Ascending aorta (tissue), 2 donors: ENCODE measurements around the gene SH2D1A. TPM values are rescaled to one million over a fixed set of nuclear protein-coding genes. Genes with fewer than 3 reads are reported as not detected.
"Not testable (repeated sequence)": the region's sequence is repeated elsewhere in the genome, so short reads cannot be mapped to it uniquely, and the experiment has no call there.

Experiments used
- DNase-seq, 2 donors: peaks; one replicate each; pipeline ENCODE4 v3.0.0-alpha.2; 2019; ENCODE audit warnings: low spot score in 2 of 2
- H3K27ac ChIP-seq, 2 donors: fragments of 200-600 bp; sonication (generic); one replicate each; pipeline ENCODE4 v1.5.1; 2016 to 2017; ENCODE audit warnings: mild to moderate bottlenecking in 1 of 2
- H3K27me3 ChIP-seq: fragments of 200-600 bp; sonication (generic); one replicate; pipeline ENCODE4 v1.5.1; 2017
- H3K36me3 ChIP-seq, 2 donors: fragments of 200-600 bp; sonication (generic); one replicate each; pipeline ENCODE4 v1.5.1; 2016
- H3K4me1 ChIP-seq, 2 donors: fragments of 200-600 bp; sonication (generic); one replicate each; pipeline ENCODE4 v1.5.1; 2016 to 2017; ENCODE audit warnings: mild to moderate bottlenecking in 1 of 2
- H3K4me3 ChIP-seq, 2 donors: fragments of 200-600 bp; sonication (generic); one replicate each; pipeline ENCODE4 v1.5.1; 2016 to 2017; ENCODE audit warnings: mild to moderate bottlenecking in 1 of 2
- H3K9me3 ChIP-seq, 2 donors: fragments of 200-600 bp; sonication (generic); one replicate each; pipeline ENCODE4 v1.5.1; 2016
- CTCF ChIP-seq, 3 experiments: fragments of 200-600 bp in 2 of 3; fragments of 450-650 bp in 1 of 3; sonication (generic) in 2 of 3; IDR thresholded peaks; one replicate each; pipeline ENCODE4 v1.5.1; 2016 to 2019; ENCODE audit warnings: antibody characterized with exemption in 3 of 3, mild to moderate bottlenecking in 1 of 3, moderate library complexity in 1 of 3
- intact Hi-C: fragments of 100-400 bp; cut with DNase I; formaldehyde crosslinking; loops from one replicate; pipeline ENCODE4 v1.15.1; 2023
- total RNA-seq: library from RNA; depleted of rRNA; stranded (reverse); fragments of >200 nt; gene quantifications from one replicate; pipeline ENCODE4 v1.1.0, GENCODE V29; 2016

Gene SH2D1A
- total RNA-seq, 1 donor from 2014 or later = not detected

- Histone ChIP-seq H3K4me1 (no peaks in the 10 kb centered on the region), H3K9me3 (no peaks in the 10 kb centered on the region), H3K36me3 (no peaks in the 10 kb centered on the region), H3K27ac (no peak within 1 kb of the TSS), H3K4me3 (no peak within 1 kb of the TSS), H3K27me3 (no peaks in the 10 kb centered on the region)
- intact Hi-C loops = no loop called here
- no peak for DNase-seq
- no peak for TF ChIP-seq CTCF (IDR thresholded peaks at IDR 0.05)
These were observed 13.6 kb upstream of the SH2D1A start, which contains the start of gene TEX13D for GRCh38 chrX:124332481-124333424. Gene TEX13D (plus strand): TSS chrX:124332660. CDS start chrX:124332918, 258 bp downstream.

GRCh38 chrX:124333862-124334261 is 12.5 kb upstream of the SH2D1A start:
- Histone ChIP-seq H3K27ac (no peak overlapping the region), H3K9me3 (no peaks in the 10 kb centered on the region), H3K27me3 (no peaks in the 10 kb centered on the region), H3K36me3 (no peaks in the 10 kb centered on the region), H3K4me1 (no peaks in the 10 kb centered on the region), H3K4me3 (no peak overlapping the region)
- DNase-seq = no peak
- intact Hi-C loops = no loop called here
- TF ChIP-seq CTCF (IDR thresholded peaks at IDR 0.05) = no peak

GRCh38 chrX:124334555-124334954 is 11.8 kb upstream of the SH2D1A start:
- H3K4me1 ChIP-seq, H3K4me3 ChIP-seq, H3K36me3 ChIP-seq, H3K27me3 ChIP-seq, H3K27ac ChIP-seq, DNase-seq, H3K9me3 ChIP-seq, intact Hi-C loops: not testable (repeated sequence)

DNA sequence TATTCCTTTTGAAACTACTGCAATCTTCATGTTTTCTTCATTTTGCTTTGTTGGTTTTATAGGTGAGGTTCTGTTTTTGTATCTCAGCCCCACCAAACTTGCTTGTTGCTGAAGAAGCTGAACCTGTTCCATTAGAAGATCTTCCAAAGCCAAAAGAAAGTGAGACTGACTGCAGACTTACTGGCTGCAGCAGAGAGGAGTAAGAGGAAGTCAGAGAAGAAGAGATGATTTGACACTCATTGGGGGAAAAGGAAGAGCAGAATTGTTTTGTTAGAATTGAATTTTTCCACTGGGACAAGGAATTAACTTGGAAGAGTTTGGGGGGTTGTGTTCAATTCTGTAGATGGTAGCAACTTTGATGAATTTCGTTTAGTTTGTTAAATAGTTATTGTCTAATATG is 10.8 kb upstream of the SH2D1A start:
- Histone ChIP-seq H3K4me3 (no peak overlapping the region), H3K9me3 (no peaks in the 10 kb centered on the region), H3K4me1 (no peaks in the 10 kb centered on the region), H3K27me3 (no peaks in the 10 kb centered on the region), H3K27ac (no peak overlapping the region), H3K36me3 (no peaks in the 10 kb centered on the region)
- intact Hi-C loops = no loop called here
- no peak for DNase-seq
- TF ChIP-seq CTCF (IDR thresholded peaks at IDR 0.05) = no peak

- Histone ChIP-seq H3K4me3 (no peak overlapping the region), H3K4me1 (no peaks in the 10 kb centered on the region), H3K27ac (no peak overlapping the region), H3K27me3 (no peaks in the 10 kb centered on the region), H3K36me3 (no peaks in the 10 kb centered on the region), H3K9me3 (no peaks in the 10 kb centered on the region)
- intact Hi-C loops = no loop called here
- DNase-seq = no peak
- TF ChIP-seq CTCF (IDR thresholded peaks at IDR 0.05) = no peak
These were observed 8.4 kb upstream of the SH2D1A start for GRCh38 chrX:124337916-124338315.

DNA sequence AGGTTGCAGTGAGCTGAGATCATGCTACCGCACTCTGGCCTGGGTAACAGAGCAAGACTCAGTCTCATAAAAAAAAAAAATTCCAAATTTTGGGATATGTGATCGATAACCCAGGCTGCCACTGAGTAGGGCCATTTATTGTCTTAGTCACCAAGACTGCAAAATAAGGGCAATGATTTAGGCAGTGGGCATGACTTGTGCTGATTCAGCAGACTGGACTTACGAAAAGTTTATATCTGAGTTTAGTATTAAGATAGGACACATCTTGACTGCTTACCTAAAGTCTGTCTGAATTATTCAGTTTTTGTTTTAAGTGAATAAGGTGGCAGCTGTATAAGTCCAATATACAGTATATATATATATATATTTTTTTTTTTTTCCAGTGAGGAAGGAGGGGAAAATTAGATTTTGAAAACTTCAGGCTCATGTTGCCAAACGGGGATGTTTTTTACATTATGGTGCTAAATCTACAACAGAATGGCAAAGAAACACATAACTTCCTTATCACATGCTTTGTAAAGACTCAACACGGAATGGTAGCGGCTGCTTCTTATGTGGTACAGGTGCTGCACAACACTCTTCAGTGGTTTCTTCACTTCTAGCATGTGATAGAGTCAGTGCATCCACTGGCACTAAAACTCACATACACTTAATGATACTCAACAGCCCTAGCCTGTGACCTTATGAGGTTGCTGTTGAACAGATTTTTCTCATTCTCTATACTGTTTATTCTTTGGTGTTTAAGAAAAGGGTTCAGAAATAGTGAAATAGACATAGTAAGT is 7.4 kb upstream of the SH2D1A start:
- TF ChIP-seq CTCF (IDR thresholded peaks at IDR 0.05) = no peak
- no peak for DNase-seq
- intact Hi-C loops = no loop called here
- H3K27ac ChIP-seq = no peak overlapping the region
- no peaks in the 10 kb centered on the region for H3K27me3 ChIP-seq
- no peaks in the 10 kb centered on the region for H3K36me3 ChIP-seq
- no peaks in the 10 kb centered on the region for H3K9me3 ChIP-seq
- no peaks in the 10 kb centered on the region for H3K4me1 ChIP-seq
- no peak overlapping the region for H3K4me3 ChIP-seq
